Measurements from ENCODE around the gene ZFP57.
A peak's percentile ranks its signal among the peaks of the same experiment; 100 is the strongest.

ZFP57 gene

DNA sequence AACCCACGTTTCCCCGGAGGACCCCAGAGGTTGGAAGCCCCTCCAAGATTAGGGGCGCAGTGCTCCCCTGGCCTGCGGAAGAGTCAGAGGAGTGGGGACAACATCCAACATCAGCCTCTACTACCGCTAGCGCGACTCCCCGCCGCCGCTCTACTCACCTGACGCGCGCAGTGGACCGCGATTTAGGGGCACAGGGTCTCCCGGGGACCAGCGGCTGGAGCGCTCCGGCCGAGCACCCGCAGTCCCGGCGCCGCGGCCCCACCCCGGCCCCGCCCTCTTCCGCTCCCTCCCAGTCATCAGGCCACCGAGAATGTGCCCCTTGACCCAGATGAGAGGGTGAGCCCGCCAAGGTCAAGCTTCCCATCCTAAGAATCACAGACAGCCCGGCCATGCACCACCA lies at the start of gene ZFP57:
Gene ZFP57 (minus strand): TSS at position 249 of the 400 bp plus-strand sequence. CDS start 4,149 bp downstream, outside the sequence.
- peaks cover 5% of the 10 kb centered on the region for H3K27me3 Mint-ChIP-seq (ENCODE audit: low read depth)
- H3K36me3 Mint-ChIP-seq (ENCODE audit: low read depth) = no peaks in the 10 kb centered on the region
- peak within 1 kb of the TSS; percentile 72 for H3K4me3 Mint-ChIP-seq
- no peaks in the 10 kb centered on the region for H3K9me3 Mint-ChIP-seq
- peaks cover 19% of the 10 kb centered on the region for H3K4me1 Mint-ChIP-seq (ENCODE audit: low read depth)
- H3K27ac Mint-ChIP-seq = peak within 1 kb of the TSS; percentile 65

- peaks cover 40% of the 10 kb centered on the region for H3K4me1 Mint-ChIP-seq (ENCODE audit: low read depth)
Measured at GRCh38 chr6:29730575-29731126, 49.7 kb upstream of the ZFP57 start.

DNA sequence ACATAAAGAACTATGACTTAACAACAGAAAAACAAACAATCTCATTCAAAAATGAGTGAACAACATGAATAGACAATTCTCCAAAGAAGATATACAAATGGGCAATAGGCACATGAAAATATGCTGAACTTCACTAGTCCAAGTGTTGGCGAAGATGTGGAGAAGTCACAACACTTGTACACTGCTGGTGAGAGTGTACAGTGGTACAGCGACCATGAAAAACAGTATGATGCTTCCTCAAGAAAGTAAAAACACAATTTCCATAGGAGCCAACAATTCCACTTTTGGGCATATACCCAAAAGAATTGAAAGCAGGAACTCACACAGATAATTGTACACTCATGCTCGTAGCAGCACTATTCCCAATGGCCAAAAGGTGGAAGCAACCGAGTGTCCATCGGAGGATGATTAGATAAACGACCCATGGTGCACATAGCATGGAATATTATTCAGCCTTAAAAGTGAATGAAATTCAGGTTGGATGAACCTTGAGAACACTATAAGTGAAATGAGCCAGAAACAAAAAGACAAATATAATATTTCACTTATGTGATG lies 48.9 kb upstream of the ZFP57 start:
- H3K27ac Mint-ChIP-seq = no peak overlapping the region

More at GRCh38 chr6:29730575-29731126, 49.7 kb upstream of the ZFP57 start:
- H3K27ac Mint-ChIP-seq = peak overlapping the region; percentile 43
- H3K36me3 Mint-ChIP-seq (ENCODE audit: low read depth) = peaks cover 36% of the 10 kb centered on the region
- H3K27me3 Mint-ChIP-seq (ENCODE audit: low read depth) = no peaks in the 10 kb centered on the region
- H3K4me3 Mint-ChIP-seq = no peak overlapping the region
- H3K9me3 Mint-ChIP-seq = peaks cover 2% of the 10 kb centered on the region

DNA sequence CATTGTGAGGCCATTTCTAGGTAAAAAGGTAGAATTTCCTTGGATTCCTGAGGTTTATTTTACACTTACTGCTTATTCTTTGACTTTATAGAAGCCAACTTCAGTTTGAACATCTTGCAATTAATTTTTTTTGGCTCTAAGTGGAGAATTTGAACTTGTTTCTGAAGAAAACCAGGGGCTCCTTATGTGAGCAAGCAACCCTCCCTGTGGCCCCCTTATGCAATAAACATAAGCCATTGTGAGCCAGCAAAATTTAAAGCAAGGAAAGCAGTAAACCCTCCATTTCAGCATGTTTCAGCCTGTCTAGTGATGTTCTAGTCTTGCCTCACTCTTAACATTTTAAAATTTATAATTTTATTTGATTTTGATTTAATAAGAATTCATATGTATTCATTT lies 47.9 kb upstream of the ZFP57 start:
- no peak overlapping the region for H3K27ac Mint-ChIP-seq
- no peaks in the 10 kb centered on the region for H3K27me3 Mint-ChIP-seq (ENCODE audit: low read depth)
- no peak overlapping the region for H3K4me3 Mint-ChIP-seq
- peaks cover 46% of the 10 kb centered on the region for H3K36me3 Mint-ChIP-seq (ENCODE audit: low read depth)
- peaks cover 43% of the 10 kb centered on the region for H3K4me1 Mint-ChIP-seq (ENCODE audit: low read depth)
- no peaks in the 10 kb centered on the region for H3K9me3 Mint-ChIP-seq

More for the DNA sequence above, 48.9 kb upstream of the ZFP57 start:
- Mint-ChIP-seq H3K4me3 (no peak overlapping the region), H3K9me3 (no peaks in the 10 kb centered on the region), H3K4me1 (ENCODE audit: low read depth) (peaks cover 47% of the 10 kb centered on the region), H3K27me3 (ENCODE audit: low read depth) (no peaks in the 10 kb centered on the region), H3K36me3 (ENCODE audit: low read depth) (peaks cover 41% of the 10 kb centered on the region)

- Mint-ChIP-seq H3K4me3 (peak overlapping the region; percentile 46), H3K27me3 (ENCODE audit: low read depth) (no peaks in the 10 kb centered on the region), H3K36me3 (ENCODE audit: low read depth) (peaks cover 46% of the 10 kb centered on the region), H3K27ac (peak overlapping the region; percentile 60), H3K9me3 (no peaks in the 10 kb centered on the region), H3K4me1 (ENCODE audit: low read depth) (peaks cover 43% of the 10 kb centered on the region)
Measured at GRCh38 chr6:29728173-29728874, 47.4 kb upstream of the ZFP57 start.

- Mint-ChIP-seq H3K4me3 (peak overlapping the region; percentile 46), H3K9me3 (no peaks in the 10 kb centered on the region), H3K4me1 (ENCODE audit: low read depth) (peaks cover 45% of the 10 kb centered on the region), H3K27ac (peak overlapping the region; percentile 60), H3K36me3 (ENCODE audit: low read depth) (peaks cover 47% of the 10 kb centered on the region), H3K27me3 (ENCODE audit: low read depth) (no peaks in the 10 kb centered on the region)
Measured at GRCh38 chr6:29727637-29728036, 46.7 kb upstream of the ZFP57 start.

DNA sequence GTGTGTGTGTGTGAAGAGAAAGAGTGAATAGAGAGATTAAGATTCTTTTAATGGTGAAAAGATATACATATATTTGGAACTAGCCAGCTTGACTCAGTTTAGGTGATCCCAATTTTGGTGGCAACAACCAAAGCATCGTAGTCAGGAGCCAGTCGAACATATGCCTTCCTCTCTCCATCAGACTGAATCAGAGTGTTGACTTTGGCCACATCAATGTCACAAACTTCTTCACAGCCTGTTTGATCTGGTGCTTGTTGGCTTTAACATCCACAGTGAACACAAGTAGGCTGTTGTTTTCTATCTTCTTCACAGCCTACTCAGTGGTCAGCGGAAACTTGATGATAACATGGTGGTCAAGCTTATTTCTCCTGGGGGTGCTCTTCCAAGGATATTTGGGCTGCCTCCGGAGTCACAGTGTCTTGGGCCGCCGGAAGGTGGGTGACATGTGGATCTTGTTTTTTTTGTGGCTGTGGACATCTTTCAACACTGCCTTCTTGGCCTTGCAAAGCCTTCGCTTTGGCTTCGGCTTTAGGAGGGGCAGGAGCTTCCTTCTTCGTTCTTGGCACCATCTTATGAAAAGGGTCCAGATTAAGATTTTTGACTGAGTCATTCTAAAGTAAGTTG lies 45.7 kb upstream of the ZFP57 start:
- Mint-ChIP-seq H3K36me3 (ENCODE audit: low read depth) (peaks cover 47% of the 10 kb centered on the region), H3K9me3 (no peaks in the 10 kb centered on the region), H3K27ac (peak overlapping the region; percentile 41), H3K4me3 (peak overlapping the region; percentile 50), H3K27me3 (ENCODE audit: low read depth) (no peaks in the 10 kb centered on the region), H3K4me1 (ENCODE audit: low read depth) (peaks cover 51% of the 10 kb centered on the region)

- Mint-ChIP-seq H3K36me3 (ENCODE audit: low read depth) (peaks cover 47% of the 10 kb centered on the region), H3K27ac (no peak overlapping the region), H3K9me3 (no peaks in the 10 kb centered on the region), H3K4me3 (peak overlapping the region; percentile 90), H3K27me3 (ENCODE audit: low read depth) (no peaks in the 10 kb centered on the region), H3K4me1 (ENCODE audit: low read depth) (peaks cover 52% of the 10 kb centered on the region)
Measured at GRCh38 chr6:29726001-29726400, 45.0 kb upstream of the ZFP57 start.

DNA sequence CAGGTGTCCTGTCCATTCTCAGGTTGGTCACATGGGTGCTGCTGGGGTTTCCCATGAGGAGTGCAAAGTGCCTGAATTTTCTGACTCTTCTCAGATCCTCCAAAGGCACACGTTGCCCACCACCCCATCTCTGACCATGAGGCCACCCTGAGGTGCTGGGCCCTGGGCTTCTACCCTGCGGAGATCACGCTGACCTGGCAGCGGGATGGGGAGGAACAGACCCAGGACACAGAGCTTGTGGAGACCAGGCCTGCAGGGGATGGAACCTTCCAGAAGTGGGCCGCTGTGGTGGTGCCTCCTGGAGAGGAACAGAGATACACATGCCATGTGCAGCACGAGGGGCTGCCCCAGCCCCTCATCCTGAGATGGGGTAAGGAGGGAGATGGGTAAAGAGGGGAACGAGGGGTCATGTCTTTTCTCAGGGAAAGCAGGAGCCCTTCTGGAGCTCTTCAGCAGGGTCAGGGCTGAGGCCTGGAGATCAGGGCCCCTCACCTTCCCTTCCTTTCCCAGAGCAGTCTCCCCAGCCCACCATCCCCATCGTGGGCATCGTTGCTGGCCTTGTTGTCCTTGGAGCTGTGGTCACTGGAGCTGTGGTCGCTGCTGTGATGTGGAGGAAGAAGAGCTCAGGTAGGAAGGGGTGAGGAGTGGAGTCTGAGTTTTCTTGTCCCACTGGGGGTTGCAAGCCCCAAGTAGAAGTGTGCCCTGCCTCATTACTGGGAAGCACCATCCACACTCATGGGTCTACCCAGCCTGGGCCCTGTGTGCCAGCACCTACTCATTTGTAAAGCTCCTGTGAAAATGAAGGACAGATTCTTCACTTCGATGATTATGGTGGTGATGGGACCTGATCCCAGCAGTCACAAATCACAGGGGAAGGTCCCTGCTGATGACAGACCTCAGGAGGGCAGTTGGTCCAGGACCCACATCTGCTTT lies 44.3 kb upstream of the ZFP57 start:
- Mint-ChIP-seq H3K9me3 (no peaks in the 10 kb centered on the region), H3K4me3 (peak overlapping the region; percentile 90), H3K4me1 (ENCODE audit: low read depth) (peaks cover 48% of the 10 kb centered on the region), H3K27me3 (ENCODE audit: low read depth) (no peaks in the 10 kb centered on the region), H3K27ac (no peak overlapping the region), H3K36me3 (ENCODE audit: low read depth) (peaks cover 46% of the 10 kb centered on the region)

GRCh38 chr6:29723666-29724588 lies 43.0 kb upstream of the ZFP57 start:
- H3K36me3 Mint-ChIP-seq (ENCODE audit: low read depth) = peaks cover 46% of the 10 kb centered on the region

GRCh38 chr6:29723262-29723665 lies 42.3 kb upstream of the ZFP57 start, which contains the start of gene HLA-F:
TSS of gene HLA-F (plus strand) at chr6:29723434. CDS start at chr6:29723464, 30 bp downstream.
- H3K27ac Mint-ChIP-seq = peak within 1 kb of the TSS; percentile 90

More at GRCh38 chr6:29723666-29724588, 43.0 kb upstream of the ZFP57 start:
- peak overlapping the region; percentile 82 for H3K27ac Mint-ChIP-seq
- peak overlapping the region; percentile 90 for H3K4me3 Mint-ChIP-seq
- no peaks in the 10 kb centered on the region for H3K27me3 Mint-ChIP-seq (ENCODE audit: low read depth)
- no peaks in the 10 kb centered on the region for H3K9me3 Mint-ChIP-seq
- H3K4me1 Mint-ChIP-seq (ENCODE audit: low read depth) = peaks cover 48% of the 10 kb centered on the region

DNA sequence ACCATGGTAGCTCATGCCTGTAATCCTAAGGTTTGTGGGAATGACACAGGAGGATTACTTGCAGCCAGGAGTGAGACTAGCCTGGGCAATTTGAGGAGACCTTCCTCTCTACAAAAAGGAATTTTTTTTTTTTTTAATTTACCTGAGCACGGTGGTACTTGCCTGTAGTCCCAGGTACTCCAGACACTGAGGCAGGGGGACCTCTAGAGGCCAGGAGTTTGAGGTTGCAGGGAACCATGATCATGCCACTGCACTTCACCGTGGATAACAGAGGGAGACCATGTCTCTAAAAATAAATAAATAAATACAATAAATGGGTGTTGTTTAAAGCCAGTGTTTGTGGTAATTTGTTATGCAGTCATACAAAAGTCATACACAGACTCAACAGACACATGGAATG lies 39.9 kb upstream of the ZFP57 start:
- H3K27ac Mint-ChIP-seq = no peak overlapping the region
- H3K4me1 Mint-ChIP-seq (ENCODE audit: low read depth) = peaks cover 27% of the 10 kb centered on the region
- H3K9me3 Mint-ChIP-seq = no peaks in the 10 kb centered on the region
- no peaks in the 10 kb centered on the region for H3K27me3 Mint-ChIP-seq (ENCODE audit: low read depth)
- no peak overlapping the region for H3K4me3 Mint-ChIP-seq
- peaks cover 22% of the 10 kb centered on the region for H3K36me3 Mint-ChIP-seq (ENCODE audit: low read depth)

More at GRCh38 chr6:29723262-29723665, 42.3 kb upstream of the ZFP57 start, which contains the start of gene HLA-F:
- Mint-ChIP-seq H3K4me3 (peak within 1 kb of the TSS; percentile 90), H3K4me1 (ENCODE audit: low read depth) (peaks cover 47% of the 10 kb centered on the region), H3K27me3 (ENCODE audit: low read depth) (no peaks in the 10 kb centered on the region), H3K9me3 (no peaks in the 10 kb centered on the region), H3K36me3 (ENCODE audit: low read depth) (peaks cover 45% of the 10 kb centered on the region)

Data from T-helper 1 cell treated with Interleukin-12 subunit alpha and Interleukin-12 subunit beta and Interleukin-4 antibody, amounts not matched to agents 30 μg/mL and 1 μg/mL, for 36 hours (primary cell).